PFSK-1 (cell line): ENCODE results near the gene CTPS1.

ENCODE experiments used
- FOXP2 ChIP-seq: optimal IDR thresholded peaks from 2 replicates; pipeline ENCODE3; 2011; ENCODE audit warnings: borderline replicate concordance, control low read depth, inconsistent platforms; ENCODE audit not compliant: insufficient read depth; ENCODE audit errors: extremely low read length, extremely low read depth
- POLR2AphosphoS5 ChIP-seq: IDR thresholded peaks from 2 replicates; pipeline ENCODE4 v1.6.1; 2012; ENCODE audit warnings: low read depth, mild to moderate bottlenecking, control low read depth, low read length, moderate library complexity
- REST ChIP-seq, 2 experiments: IDR thresholded peaks; 2 replicates each; pipeline versions ENCODE4 v1.6.1 to v1.8.0; 2011 to 2012; ENCODE audit warnings: low read depth in 2 of 2, low read length in 2 of 2, control low read depth in 1 of 2, inconsistent platforms in 1 of 2, mild to moderate bottlenecking in 1 of 2, moderate library complexity in 1 of 2; ENCODE audit not compliant: insufficient read depth in 1 of 2
- TAF1 ChIP-seq: IDR thresholded peaks from 2 replicates; pipeline ENCODE4 v1.6.1; 2012; ENCODE audit warnings: low read length, control low read depth, borderline replicate concordance; ENCODE audit not compliant: insufficient read depth

- TF ChIP-seq POLR2AphosphoS5: no peak
- TF ChIP-seq TAF1: no peak
- TF ChIP-seq FOXP2: no peak
- no peak for TF ChIP-seq REST (IDR thresholded peaks at IDR 0.05; ENCODE audit: insufficient read depth in 1 of 2, low read depth in 2 of 2, low read length in 2 of 2)
Observed at GRCh38 chr1:40931601-40932000, 47.9 kb upstream of the CTPS1 start.
